LNCaP clone FGC (cell line): ENCODE measurements around the gene B4GALT1.

Source experiments
- DNase-seq: peaks from one replicate; pipeline ENCODE4 v3.0.0-alpha.2; 2011; ENCODE audit warnings: low read depth
- H3K4me3 ChIP-seq: 2 replicates; pipeline ENCODE4 v1.5.1; 2011; ENCODE audit warnings: mild to moderate bottlenecking, low read depth, low read length, control low read depth
- CTCF ChIP-seq: IDR thresholded peaks from 2 replicates; pipeline ENCODE4 v1.5.1; 2012; ENCODE audit warnings: mild to moderate bottlenecking; ENCODE audit not compliant: control insufficient read depth, insufficient read depth; ENCODE audit errors: extremely low read depth

Gene B4GALT1

GRCh38 chr9:33146298-33146697, 20.8 kb downstream of the B4GALT1 start:
- TF ChIP-seq CTCF = no peak
- DNase-seq = no peak
- H3K4me3 ChIP-seq = no peak overlapping the region

GRCh38 chr9:33144551-33144950, 22.6 kb downstream of the B4GALT1 start:
- no peak for TF ChIP-seq CTCF
- H3K4me3 ChIP-seq = no peak overlapping the region
- no peak for DNase-seq

- no peak overlapping the region for H3K4me3 ChIP-seq
- no peak for TF ChIP-seq CTCF
- DNase-seq = no peak
Observed at GRCh38 chr9:33143241-33143661, 23.9 kb downstream of the B4GALT1 start.

DNA sequence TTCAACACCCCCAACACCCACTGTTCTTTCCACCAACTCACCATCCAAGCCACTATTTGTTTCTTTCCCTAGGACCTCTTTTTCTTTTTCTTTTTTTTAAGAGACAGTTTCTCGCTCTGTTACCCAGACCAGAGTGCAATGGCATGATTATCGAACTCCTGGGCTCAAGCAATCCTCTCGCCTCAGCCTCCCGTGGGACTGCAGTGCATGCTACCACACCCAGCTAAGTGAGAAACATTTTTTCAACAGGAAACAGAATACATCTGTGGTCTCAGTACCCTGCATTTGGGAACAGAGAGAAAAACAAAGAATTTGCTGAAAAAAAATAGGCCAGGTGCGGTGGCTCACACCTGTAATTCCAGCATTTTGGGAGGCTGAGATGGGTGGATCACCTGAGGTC, 24.6 kb downstream of the B4GALT1 start:
- no peak for TF ChIP-seq CTCF
- DNase-seq = no peak
- no peak overlapping the region for H3K4me3 ChIP-seq

DNA sequence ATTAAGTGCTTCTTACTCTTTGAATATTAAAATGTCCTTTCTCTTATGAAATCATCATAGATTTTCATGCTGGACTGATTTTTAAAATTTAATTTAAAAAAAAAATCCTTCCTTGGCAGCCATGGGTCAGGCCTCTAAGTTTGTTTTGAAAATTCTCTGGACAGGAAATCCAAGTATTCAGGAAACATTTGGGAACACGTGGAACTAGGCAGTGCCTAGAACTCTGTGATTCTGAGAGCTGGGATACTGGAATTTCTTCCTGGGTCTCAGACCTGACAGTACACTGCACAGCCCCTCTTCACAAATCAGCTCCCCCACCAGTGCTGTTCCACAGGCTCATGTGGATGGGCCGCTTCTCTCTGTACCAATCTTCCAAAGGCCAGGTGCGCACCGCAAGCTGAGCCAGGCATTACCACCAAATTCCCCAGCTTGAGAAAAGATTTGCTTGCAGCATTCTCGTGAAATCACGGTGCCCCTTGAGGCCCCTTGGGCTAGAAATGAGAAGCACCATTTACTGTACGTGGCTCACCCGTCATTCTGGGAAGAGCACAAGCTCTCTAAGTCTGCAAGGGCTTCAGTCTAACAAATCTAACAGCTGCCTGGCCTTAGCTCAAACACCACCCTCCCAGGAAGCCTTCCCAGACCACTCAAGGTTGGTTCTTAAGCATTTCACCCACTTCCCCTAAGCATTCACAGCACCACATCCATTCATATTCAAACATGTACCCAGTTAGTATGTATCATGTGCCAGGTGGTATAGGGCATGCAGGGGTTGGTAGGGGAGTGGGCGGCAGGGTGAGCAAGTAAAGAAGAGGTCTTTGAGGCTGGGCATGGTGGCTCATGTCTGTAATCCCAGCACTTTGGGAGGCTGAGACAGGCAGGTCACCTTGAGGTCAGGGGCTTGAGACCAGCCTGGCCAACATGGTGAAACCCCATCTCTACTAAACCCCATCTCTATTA, 26.5 kb downstream of the B4GALT1 start:
- no peak for TF ChIP-seq CTCF
- DNase-seq = no peak
- H3K4me3 ChIP-seq = no peak overlapping the region

GRCh38 chr9:33139421-33140228, 27.5 kb downstream of the B4GALT1 start:
- no peak for DNase-seq
- no peak for TF ChIP-seq CTCF
- H3K4me3 ChIP-seq = no peak overlapping the region
